ENCODE data around the gene KCNQ2.

GRCh38 chr20:63470410-63470809, 2.0 kb downstream of the KCNQ2 start:
- no peak for TF ChIP-seq CTCF (IDR thresholded peaks at IDR 0.05; ENCODE audit: borderline replicate concordance, extremely low read depth, low read length, poor library complexity, severe bottlenecking)
- no peak for TF ChIP-seq EZH2 (IDR thresholded peaks at IDR 0.05; ENCODE audit: borderline replicate concordance, low read depth, low read length, severe bottlenecking)

All from DND-41 (cell line).